H1 (cell line): Measurements from ENCODE around the gene GPR179. TPM values are rescaled to one million over a fixed set of nuclear protein-coding genes. Genes with fewer than 3 reads are reported as not detected.
A peak's percentile ranks its signal among the peaks of the same experiment; 100 is the strongest.

Experiments used
- CTCF ChIA-PET: fragments of 300-600 bp; sonication (Branson Sonifier 250); formaldehyde crosslinking; loops from one replicate; lab custom pipeline; 2021; ENCODE audit not compliant: partially characterized antibody; lab: Charles Lee
- POLR2A ChIA-PET: fragments of 300-600 bp; sonication (Branson Sonifier 250); formaldehyde crosslinking; loops from one replicate; lab custom pipeline; 2021; ENCODE audit warnings: inconsistent platforms; ENCODE audit not compliant: partially characterized antibody; lab: Charles Lee
- DNase-seq, 2 experiments: peaks; one replicate each; pipeline versions ENCODE4 v3.0.0 to v3.0.0-alpha.2; 2010 to 2022; ENCODE audit warnings: low spot score in 2 of 2, low read depth in 1 of 2, mixed read lengths in 1 of 2
- FAIRE-seq: peaks from 2 replicates; lab custom pipeline; 2011; peaks lifted over from hg19 to GRCh38; lab: Jason Lieb, UNC
- H2AFZ ChIP-seq: 2 replicates; pipeline ENCODE4 v1.8.1; 2012; ENCODE audit warnings: low read length, inconsistent platforms
- H2AK5ac ChIP-seq: 2 replicates; pipeline ENCODE4 v1.6.1; 2013; ENCODE audit warnings: low read depth, low read length
- H2BK120ac ChIP-seq: replicated peaks from 2 replicates; pipeline ENCODE3; 2013; ENCODE audit warnings: low read depth, low read length, inconsistent platforms
- H2BK12ac ChIP-seq: 2 replicates; pipeline ENCODE4 v1.6.1; 2013; ENCODE audit warnings: low read depth, low read length
- H2BK15ac ChIP-seq: 2 replicates; pipeline ENCODE4 v1.6.1; 2013; ENCODE audit warnings: low read length
- H2BK20ac ChIP-seq: 2 replicates; pipeline ENCODE4 v1.6.1; 2013; ENCODE audit warnings: low read length
- H2BK5ac ChIP-seq: 2 replicates; pipeline ENCODE4 v1.6.1; 2013; ENCODE audit warnings: low read depth, low read length
- H3K14ac ChIP-seq: 2 replicates; pipeline ENCODE4 v1.6.1; 2013; ENCODE audit warnings: inconsistent platforms; ENCODE audit not compliant: insufficient read length
- H3K18ac ChIP-seq: 2 replicates; pipeline ENCODE4 v1.6.1; 2013; ENCODE audit warnings: low read length; ENCODE audit errors: extremely low read depth
- H3K23ac ChIP-seq: 2 replicates; pipeline ENCODE4 v1.6.1; 2013; ENCODE audit warnings: inconsistent platforms; ENCODE audit not compliant: insufficient read length
- H3K23me2 ChIP-seq: 2 replicates; pipeline ENCODE4 v1.6.1; 2013; ENCODE audit warnings: low read depth, low read length
- H3K27ac ChIP-seq: 2 replicates; pipeline ENCODE4 v1.6.1; 2011; ENCODE audit warnings: low read depth, low read length, inconsistent platforms
- H3K27me3 ChIP-seq, 4 experiments: replicated peaks in 1 of 4; 1 replicate in 1 of 4; 2 replicates in 3 of 4; pipeline versions ENCODE4 v1.6.1 to v1.8.1; 2011 to 2013; ENCODE audit warnings: low read length in 3 of 4, mild to moderate bottlenecking in 3 of 4, inconsistent platforms in 2 of 4, mixed read lengths in 2 of 4, moderate library complexity in 1 of 4; ENCODE audit not compliant: control insufficient read depth in 3 of 4, insufficient read depth in 3 of 4; ENCODE audit errors: extremely low read depth in 1 of 4
- H3K36me3 ChIP-seq, 4 experiments: 2 replicates each; pipeline versions ENCODE4 v1.6.1 to v1.8.1; 2011 to 2013; ENCODE audit warnings: mild to moderate bottlenecking in 4 of 4, low read length in 3 of 4, moderate library complexity in 2 of 4, control low read depth in 1 of 4, inconsistent platforms in 1 of 4; ENCODE audit not compliant: insufficient read depth in 4 of 4, control insufficient read depth in 2 of 4
- H3K4ac ChIP-seq: replicated peaks from 2 replicates; pipeline ENCODE3; 2013; ENCODE audit warnings: low read length, low read depth, mixed read lengths, inconsistent platforms; ENCODE audit not compliant: insufficient read length
- H3K4me1 ChIP-seq, 4 experiments: replicated peaks in 1 of 4; 1 replicate in 1 of 4; 2 replicates in 3 of 4; pipeline versions ENCODE4 v1.6.1 to v1.8.1; 2011 to 2013; ENCODE audit warnings: low read length in 3 of 4, inconsistent platforms in 2 of 4, mixed read lengths in 1 of 4; ENCODE audit not compliant: insufficient read depth in 4 of 4, control insufficient read depth in 3 of 4
- H3K4me2 ChIP-seq, 2 experiments: 2 replicates each; pipeline versions ENCODE4 v1.6.1 to v1.8.1; 2011 to 2013; ENCODE audit warnings: low read depth in 2 of 2, low read length in 2 of 2, control low read depth in 1 of 2, inconsistent platforms in 1 of 2, mild to moderate bottlenecking in 1 of 2; ENCODE audit not compliant: insufficient read depth in 1 of 2
- H3K4me3 ChIP-seq, 4 experiments: fragments of 200-600, 300-600 bp in 1 of 4; sonication (generic), shearing (Covaris generic), sonication (Bioruptor Twin) in 1 of 4; 2 replicates each; pipeline versions ENCODE4 v1.5.1 to v1.8.1; 2011 to 2016; ENCODE audit warnings: low read length in 4 of 4, low read depth in 3 of 4, control low read depth in 2 of 4, inconsistent platforms in 2 of 4, mild to moderate bottlenecking in 2 of 4, mixed read lengths in 1 of 4, moderate library complexity in 1 of 4; ENCODE audit not compliant: insufficient read depth in 2 of 4; ENCODE audit errors: extremely low read depth in 1 of 4
- H3K56ac ChIP-seq: replicated peaks from 2 replicates; pipeline ENCODE3; 2013; ENCODE audit warnings: low read depth, mild to moderate bottlenecking, mixed read lengths, low read length, inconsistent platforms; ENCODE audit not compliant: insufficient read length
- H3K79me1 ChIP-seq: 2 replicates; pipeline ENCODE4 v1.6.1; 2013; ENCODE audit warnings: low read depth, low read length, control low read depth
- H3K79me2 ChIP-seq, 2 experiments: 2 replicates each; pipeline versions ENCODE4 v1.6.1 to v1.8.1; 2012 to 2013; ENCODE audit warnings: low read length in 2 of 2, mild to moderate bottlenecking in 2 of 2, inconsistent platforms in 1 of 2; ENCODE audit not compliant: insufficient read depth in 2 of 2, control insufficient read depth in 1 of 2
- H3K9ac ChIP-seq, 4 experiments: replicated peaks in 1 of 4; 1 replicate in 1 of 4; 2 replicates in 3 of 4; pipeline versions ENCODE4 v1.6.1 to v1.8.1; 2011 to 2013; ENCODE audit warnings: low read depth in 3 of 4, low read length in 3 of 4, control low read depth in 2 of 4, mild to moderate bottlenecking in 2 of 4, moderate library complexity in 2 of 4, inconsistent platforms in 1 of 4; ENCODE audit errors: extremely low read depth in 1 of 4
- H3K9me3 ChIP-seq, 2 experiments: 2 replicates each; pipeline versions ENCODE4 v1.6.1 to v1.8.1; 2012 to 2013; ENCODE audit warnings: mild to moderate bottlenecking in 2 of 2, moderate library complexity in 2 of 2, control low read depth in 1 of 2, inconsistent platforms in 1 of 2, low read depth in 1 of 2, low read length in 1 of 2, mixed read lengths in 1 of 2; ENCODE audit not compliant: insufficient read depth in 2 of 2
- H4K20me1 ChIP-seq, 2 experiments: replicated peaks in 1 of 2; 2 replicates each; pipeline versions ENCODE3 to v1.8.1; 2011 to 2013; ENCODE audit warnings: inconsistent platforms in 2 of 2, low read length in 2 of 2, mild to moderate bottlenecking in 1 of 2; ENCODE audit not compliant: insufficient read depth in 2 of 2, control insufficient read depth in 1 of 2
- H4K5ac ChIP-seq: 2 replicates; pipeline ENCODE4 v1.6.1; 2013; ENCODE audit warnings: low read length, low read depth, mixed read lengths, inconsistent platforms; ENCODE audit not compliant: insufficient read length
- H4K8ac ChIP-seq: 2 replicates; pipeline ENCODE4 v1.8.0; 2013; ENCODE audit warnings: mild to moderate bottlenecking, moderate library complexity, low read length, inconsistent platforms; ENCODE audit not compliant: insufficient read depth; ENCODE audit errors: extremely low read depth
- H4K91ac ChIP-seq: replicated peaks from 2 replicates; pipeline ENCODE3; 2013; ENCODE audit warnings: low read length, mixed read lengths, inconsistent platforms; ENCODE audit not compliant: insufficient read length
- ATF3 ChIP-seq: IDR thresholded peaks from 2 replicates; pipeline ENCODE4 v1.6.1; 2011; ENCODE audit warnings: low read depth, mild to moderate bottlenecking, low read length; ENCODE audit not compliant: insufficient read depth
- BACH1 ChIP-seq: IDR thresholded peaks from 2 replicates; pipeline ENCODE4 v1.6.1; 2012; ENCODE audit warnings: low read length, improper control_type of control experiment
- CEBPB ChIP-seq: IDR thresholded peaks from 2 replicates; pipeline ENCODE4 v1.6.1; 2012; ENCODE audit warnings: low read depth, low read length
- CTBP2 ChIP-seq: IDR thresholded peaks from 2 replicates; pipeline ENCODE4 v1.7.0; 2011; ENCODE audit warnings: borderline replicate concordance, mild to moderate bottlenecking, moderate library complexity, mixed read lengths, low read length; ENCODE audit not compliant: insufficient read depth, insufficient read length
- GTF2F1 ChIP-seq: IDR thresholded peaks from 2 replicates; pipeline ENCODE4 v1.6.1; 2012; ENCODE audit warnings: low read depth, low read length, improper control_type of control experiment, borderline replicate concordance
- KDM4A ChIP-seq: IDR thresholded peaks from one replicate; pipeline ENCODE4 v1.7.1; 2012; ENCODE audit warnings: low read depth, mild to moderate bottlenecking, moderate library complexity, low read length, inconsistent platforms; ENCODE audit not compliant: severe bottlenecking
- MAFK ChIP-seq: IDR thresholded peaks from 2 replicates; pipeline ENCODE4 v1.6.1; 2012; ENCODE audit warnings: low read depth, mild to moderate bottlenecking, improper control_type of control experiment, low read length
- POU5F1 ChIP-seq: IDR thresholded peaks from 2 replicates; pipeline ENCODE4 v1.6.1; 2011; ENCODE audit warnings: low read depth, mild to moderate bottlenecking, low read length, moderate library complexity
- RBBP5 ChIP-seq: IDR thresholded peaks from 2 replicates; pipeline ENCODE4 v1.7.1; 2012; ENCODE audit warnings: low read depth, mild to moderate bottlenecking, inconsistent platforms, low read length, moderate library complexity, borderline replicate concordance
- RFX5 ChIP-seq: IDR thresholded peaks from 2 replicates; pipeline ENCODE4 v1.6.1; 2011; ENCODE audit warnings: low read depth, low read length, improper control_type of control experiment, borderline replicate concordance
- RNF2 ChIP-seq: fragments of 200-900, 300-1000 bp; sonication (generic); IDR thresholded peaks from 2 replicates; pipeline ENCODE4 v1.7.1; 2016; ENCODE audit warnings: borderline replicate concordance, low read depth, mild to moderate bottlenecking, antibody characterized with exemption, low read length; ENCODE audit not compliant: poor library complexity, severe bottlenecking; ENCODE audit errors: missing control alignments
- SIN3A ChIP-seq, 2 experiments: IDR thresholded peaks in 1 of 2; conservative IDR thresholded peaks in 1 of 2; 2 replicates each; pipeline ENCODE4 v1.6.1; 2011 to 2012; ENCODE audit warnings: low read length in 2 of 2, improper control_type of control experiment in 1 of 2, low read depth in 1 of 2, mild to moderate bottlenecking in 1 of 2
- WGBS, 2 experiments: shearing (Covaris generic) in 1 of 2; methylation state at CpG; one replicate each; pipeline versions ENCODE4 v1.1.6 to v1.1.7; 2013 to 2015; ENCODE audit warnings: low lambda C conversion rate in 2 of 2, mixed read lengths in 2 of 2, inconsistent platforms in 1 of 2, low coverage in 1 of 2, missing lambda C conversion rate in 1 of 2; ENCODE audit not compliant: insufficient replicate concordance in 2 of 2, insufficient coverage in 1 of 2, insufficient read length in 1 of 2; ENCODE audit errors: extremely low coverage in 1 of 2, missing lambda C conversion rate in 1 of 2; 5-methylcytosine and 5-hydroxymethylcytosine counted together
- polyA plus RNA-seq, 7 experiments: library from polyadenylated mRNA; depleted of rRNA in 3 of 7; stranded (reverse) in 5 of 7; unstranded in 2 of 7; fragments of >200 nt in 5 of 7; fragments of 200-250 nt in 2 of 7; gene quantifications; 1 replicate in 5 of 7; 2 replicates in 1 of 7; 4 replicates in 1 of 7; pipeline versions ENCODE4 v1.2.1 to v1.2.3, GENCODE V29; 2011 to 2013; ENCODE audit warnings: missing spikeins in 2 of 7, mixed read lengths in 2 of 7
- total RNA-seq: library from RNA; stranded (reverse); fragmentation: NEBNext Ultra II Directional; extraction: Animal tissue kit (Norgen Biotek cat#: 25700); gene quantifications from 2 replicates; pipeline ENCODE4 v1.2.1, GENCODE V29; 2021

The GPR179 gene
- total and polyA plus RNA-seq, 2 of the 8 experiments (the other 6 are each of a cell fraction or from before 2014, with no cell fraction given): 0.02 to 0.07 TPM

GRCh38 chr17:38332735-38333134 is 11.0 kb downstream of the GPR179 start:
- Histone ChIP-seq H2BK20ac (no peak overlapping the region), H3K4me3 (no peak overlapping the region), H4K20me1 (no peaks in the 10 kb centered on the region), H4K5ac (no peak overlapping the region), H3K14ac (no peak overlapping the region), H3K9ac (no peak overlapping the region), H2BK15ac (0 out of 2 replicates have a peak overlapping the region, but pooled peaks have one; percentile 61), H3K23ac (no peak overlapping the region), H3K36me3 (no peaks in the 10 kb centered on the region), H3K27ac (no peak overlapping the region), H4K8ac (no peak overlapping the region), H3K4me2 (no peak overlapping the region), H3K56ac (no peak overlapping the region), H3K23me2 (no peaks in the 10 kb centered on the region), H3K79me2 (no peaks in the 10 kb centered on the region), H3K27me3 (no peaks in the 10 kb centered on the region), H2AK5ac (0 out of 2 replicates have a peak overlapping the region, but pooled peaks have one; percentile 53), H3K79me1 (no peaks in the 10 kb centered on the region), H3K9me3 (no peaks in the 10 kb centered on the region), H2BK12ac (0 out of 2 replicates have a peak overlapping the region, but pooled peaks have one; percentile 39), H4K91ac (no peak overlapping the region), H3K18ac (no peak overlapping the region), H3K4me1 (peaks cover 0 to 5% (median 0%) of the 10 kb centered on the region in 4 experiments; a peak in 2 of 7 replicates), H2BK5ac (no peak overlapping the region), H2BK120ac (no peak overlapping the region), H3K4ac (no peak overlapping the region), H2AFZ (no peak overlapping the region)
- ChIA-PET POLR2A (interaction anchor here (1.0 to 4.5 kb wide), 7 partner anchors 7 to 83 kb away, joined by 5 to 28 read pairs (median 7); no protein-coding TSS in a partner anchor), CTCF (interaction anchor here (0.6 to 12.0 kb wide), 21 partner anchors 12 to 1240 kb away, joined by 3 to 192 read pairs (median 5); partner anchors contain the start of genes GPR179 and SOCS7)
- 88% methylated on average over 6 of the region's 7 CpGs; no CpG with 5 or more reads in 1 of the 2 experiments for WGBS, 2 experiments
- FAIRE-seq (no peak), DNase-seq (no peak)
- TF ChIP-seq RNF2 (no peak), SIN3A (conservative IDR thresholded peaks at IDR 0.05 in 1 of 2, IDR thresholded peaks at IDR 0.05 in 1 of 2; ENCODE audit: low read depth in 1 of 2, low read length in 2 of 2) (no peak), RBBP5 (no peak), GTF2F1 (no peak), KDM4A (no peak), CTBP2 (no peak), RFX5 (no peak), POU5F1 (no peak), BACH1 (no peak), CEBPB (no peak), ATF3 (no peak), MAFK (no peak)
